Measurements from ENCODE around the gene CENPF.
"Not testable (repeated sequence)": the region's sequence is repeated elsewhere in the genome, so short reads cannot be mapped to it uniquely, and the experiment has no call there.

CENPF gene

GRCh38 chr1:214608817-214609216, 5.8 kb downstream of the CENPF start:
- DNase-seq (ENCODE audit: extremely low spot score); POLR2A ChIA-PET: not testable (repeated sequence)
- CTCF ChIA-PET, result interaction anchor here (2.8 kb wide), 1 partner anchor 19 kb away, joined by 7 read pairs; no protein-coding TSS in a partner anchor

GRCh38 chr1:214609692-214610091, 6.7 kb downstream of the CENPF start:
- CTCF ChIA-PET, result interaction anchor here (0.9 to 2.8 kb wide), 2 partner anchors 18 to 281 kb away, joined by 3 to 7 read pairs; no protein-coding TSS in a partner anchor
- POLR2A ChIA-PET, result interaction anchor here (0.6 kb wide), 1 partner anchor 188 kb away, joined by 4 read pairs; no protein-coding TSS in a partner anchor
- TF ChIP-seq CTCF (IDR thresholded peaks at IDR 0.05; ENCODE audit: control extremely low read depth, extremely low read depth, low read depth, missing control alignments), result no peak

DNA sequence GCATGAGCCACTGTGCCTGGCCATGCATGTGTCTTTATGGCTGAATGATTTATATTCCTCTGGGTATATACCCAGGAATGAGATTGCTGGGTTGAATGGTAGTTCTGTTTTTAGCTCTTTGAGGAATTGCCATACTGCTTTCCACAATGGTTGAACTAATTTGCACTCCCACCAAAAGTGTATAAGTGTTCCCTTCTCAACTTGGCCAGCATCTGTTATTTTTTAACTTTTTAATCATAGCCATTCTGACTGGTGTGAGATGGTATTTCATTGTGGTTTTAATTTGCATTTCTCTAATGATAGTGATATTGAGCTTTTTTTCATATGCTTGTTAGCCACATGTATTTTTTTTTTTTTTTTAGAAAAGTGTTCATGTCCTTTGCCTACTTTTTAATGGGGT, 7.1 kb downstream of the CENPF start:
- CTCF ChIA-PET, result interaction anchor here (0.9 to 2.8 kb wide), 2 partner anchors 18 to 281 kb away, joined by 3 to 7 read pairs; no protein-coding TSS in a partner anchor
- POLR2A ChIA-PET, result interaction anchor here (0.6 kb wide), 1 partner anchor 188 kb away, joined by 4 read pairs; no protein-coding TSS in a partner anchor
- DNase-seq (ENCODE audit: extremely low spot score), result not testable (repeated sequence)

More at GRCh38 chr1:214609692-214610091, 6.7 kb downstream of the CENPF start:
- no peak for DNase-seq (ENCODE audit: extremely low spot score)

DNA sequence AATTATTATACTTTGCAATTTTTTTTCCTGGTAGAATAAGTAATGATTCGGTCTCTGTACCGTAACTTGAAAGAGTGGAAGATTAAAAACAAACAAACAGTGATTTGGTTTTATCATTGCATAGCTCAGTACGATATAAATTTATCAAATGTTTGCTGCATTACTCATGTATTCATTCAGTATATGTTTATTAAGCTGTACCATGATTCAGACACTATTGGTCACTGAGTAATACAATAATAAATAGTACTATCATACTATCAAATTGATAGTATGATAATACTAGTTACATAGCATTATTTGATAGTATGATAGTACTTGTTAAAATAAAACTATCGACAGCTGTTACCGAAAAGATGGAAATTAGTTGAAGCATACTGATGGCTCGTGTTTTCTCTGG, 12.1 kb downstream of the CENPF start:
- TF ChIP-seq CTCF (IDR thresholded peaks at IDR 0.05; ENCODE audit: control extremely low read depth, extremely low read depth, low read depth, missing control alignments), result no peak
- DNase-seq (ENCODE audit: extremely low spot score), result no peak
- POLR2A ChIA-PET, result no interaction called here
- CTCF ChIA-PET, result interaction anchor here (1.5 to 3.6 kb wide), 3 partner anchors 12 to 23 kb away, joined by 3 to 25 read pairs (median 4); no protein-coding TSS in a partner anchor

GRCh38 chr1:214615871-214616270, 12.9 kb downstream of the CENPF start:
- CTCF ChIA-PET, result interaction anchor here (1.6 to 3.6 kb wide), 2 partner anchors 12 to 14 kb away, joined by 4 to 25 read pairs; no protein-coding TSS in a partner anchor
- no peak for TF ChIP-seq CTCF (IDR thresholded peaks at IDR 0.05; ENCODE audit: control extremely low read depth, extremely low read depth, low read depth, missing control alignments)
- no peak for DNase-seq (ENCODE audit: extremely low spot score)
- POLR2A ChIA-PET, result no interaction called here

DNA sequence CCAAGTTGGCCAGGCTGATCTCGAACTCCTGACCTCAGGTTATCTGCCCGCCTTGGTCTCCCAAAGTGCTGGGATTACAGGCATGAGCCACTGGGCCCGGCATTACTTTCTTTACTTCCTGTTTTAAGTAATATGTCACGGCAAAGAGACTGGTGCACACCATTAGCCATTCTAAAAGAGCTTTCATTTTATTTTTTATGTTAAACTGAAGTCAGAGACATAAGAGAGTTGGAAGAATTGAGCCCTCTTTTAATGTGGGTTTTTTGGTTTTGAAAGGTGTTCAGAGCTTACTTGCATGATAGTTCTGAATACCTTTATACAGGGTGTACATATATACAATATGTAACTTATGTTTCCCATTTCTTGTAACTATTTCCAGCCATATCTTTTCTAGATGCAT, 14.3 kb downstream of the CENPF start:
- TF ChIP-seq CTCF (IDR thresholded peaks at IDR 0.05; ENCODE audit: control extremely low read depth, extremely low read depth, low read depth, missing control alignments), result no peak
- ChIA-PET CTCF (interaction anchor here (0.9 to 3.6 kb wide), 2 partner anchors 10 to 21 kb away, joined by 3 to 25 read pairs; no protein-coding TSS in a partner anchor), POLR2A (no interaction called here)
- no peak for DNase-seq (ENCODE audit: extremely low spot score)

DNA sequence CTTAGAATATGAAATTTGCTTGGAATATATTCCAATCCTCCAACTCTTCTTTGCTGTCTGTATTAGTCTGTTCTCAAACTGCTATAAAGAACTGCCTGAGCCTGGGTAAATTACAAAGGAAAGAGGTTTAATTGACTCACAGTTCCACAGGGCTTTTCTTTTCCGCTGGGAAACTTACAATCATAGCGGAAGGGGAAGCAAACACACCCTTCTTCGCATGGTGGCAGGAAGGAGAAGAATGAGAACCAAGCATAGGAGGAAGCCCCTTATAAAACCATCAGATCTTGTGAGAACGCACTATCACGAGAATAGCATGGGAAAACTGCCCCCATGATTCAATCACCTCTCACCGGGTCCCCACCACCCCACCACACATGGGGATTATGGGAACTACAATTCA, 14.8 kb downstream of the CENPF start:
- CTCF ChIA-PET, result interaction anchor here (0.9 to 3.6 kb wide), 2 partner anchors 10 to 20 kb away, joined by 3 to 25 read pairs; no protein-coding TSS in a partner anchor
- no peak for DNase-seq (ENCODE audit: extremely low spot score)
- no peak for TF ChIP-seq CTCF (IDR thresholded peaks at IDR 0.05; ENCODE audit: control extremely low read depth, extremely low read depth, low read depth, missing control alignments)
- POLR2A ChIA-PET, result no interaction called here

All from GM10248 (cell line).